Jurkat, Clone E6-1 (cell line): ENCODE data around the gene IHH.

Source experiments
- DNase-seq: peaks from one replicate; pipeline ENCODE4 v3.0.0-alpha.2; 2011; ENCODE audit warnings: low read depth, low spot score
- H3K4me3 ChIP-seq: 2 replicates; pipeline ENCODE4 v1.5.1; 2011; ENCODE audit warnings: mild to moderate bottlenecking, low read length, control low read depth, moderate library complexity

The IHH gene

GRCh38 chr2:219078951-219079350 is 18.2 kb upstream of the IHH start:
- no peak for DNase-seq
- H3K4me3 ChIP-seq = no peak overlapping the region

DNA sequence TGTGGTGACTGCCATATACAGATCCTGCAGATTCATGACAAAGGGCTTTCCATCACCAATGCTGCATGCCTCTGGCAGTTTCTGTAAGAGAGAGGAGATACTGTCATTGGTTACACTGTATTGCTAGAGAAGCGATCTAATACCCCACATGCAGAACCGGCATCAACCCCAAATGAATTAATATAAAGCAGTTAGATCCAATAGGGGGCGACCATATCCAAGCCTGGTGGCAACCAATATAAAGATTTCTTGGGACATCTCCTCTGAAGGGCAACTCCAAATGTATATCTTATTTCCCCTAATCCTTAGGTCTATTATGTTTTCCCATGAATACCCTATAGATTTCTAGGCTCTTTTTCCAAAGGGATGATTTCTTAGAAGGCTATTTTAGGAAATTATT is 17.4 kb upstream of the IHH start:
- H3K4me3 ChIP-seq = no peak overlapping the region
- no peak for DNase-seq

GRCh38 chr2:219076253-219076652 is 15.5 kb upstream of the IHH start:
- no peak for DNase-seq
- H3K4me3 ChIP-seq = no peak overlapping the region

DNA sequence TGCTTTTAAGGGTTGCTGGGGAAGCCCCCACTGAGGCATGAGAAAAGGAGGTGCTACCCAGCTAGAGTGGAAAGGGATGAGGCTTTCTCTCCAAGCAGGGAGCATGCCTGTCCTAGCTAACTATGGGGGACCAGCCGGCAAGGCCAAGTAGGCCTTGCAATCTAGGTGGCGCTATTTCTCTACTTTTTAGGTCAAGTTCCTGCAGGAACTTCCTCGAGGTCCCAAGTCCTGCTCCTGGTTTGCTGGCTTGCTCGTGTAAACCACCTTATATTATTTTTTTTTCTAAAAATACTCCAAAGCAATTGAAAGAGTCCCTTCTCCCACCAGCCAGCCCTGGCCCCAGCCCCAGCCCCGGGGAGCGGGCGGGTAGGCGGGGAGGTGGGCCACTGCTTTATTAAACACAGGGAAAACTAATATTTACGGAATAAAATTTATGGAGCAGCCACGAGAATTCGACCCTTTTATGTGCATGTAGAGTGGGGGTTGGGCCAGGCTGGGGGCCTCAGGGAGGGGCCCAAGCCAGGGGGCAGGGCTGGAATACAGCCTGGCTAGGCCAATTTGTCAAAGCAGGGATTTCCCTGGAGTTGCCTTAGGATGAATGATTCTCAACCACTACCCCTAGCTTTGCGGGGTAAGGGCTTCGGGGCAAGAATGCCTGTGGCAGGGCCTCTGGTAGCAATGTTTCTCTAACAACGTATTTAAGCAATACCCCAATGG is 12.8 kb upstream of the IHH start:
- peak; percentile 33 for DNase-seq
- no peak overlapping the region for H3K4me3 ChIP-seq

DNA sequence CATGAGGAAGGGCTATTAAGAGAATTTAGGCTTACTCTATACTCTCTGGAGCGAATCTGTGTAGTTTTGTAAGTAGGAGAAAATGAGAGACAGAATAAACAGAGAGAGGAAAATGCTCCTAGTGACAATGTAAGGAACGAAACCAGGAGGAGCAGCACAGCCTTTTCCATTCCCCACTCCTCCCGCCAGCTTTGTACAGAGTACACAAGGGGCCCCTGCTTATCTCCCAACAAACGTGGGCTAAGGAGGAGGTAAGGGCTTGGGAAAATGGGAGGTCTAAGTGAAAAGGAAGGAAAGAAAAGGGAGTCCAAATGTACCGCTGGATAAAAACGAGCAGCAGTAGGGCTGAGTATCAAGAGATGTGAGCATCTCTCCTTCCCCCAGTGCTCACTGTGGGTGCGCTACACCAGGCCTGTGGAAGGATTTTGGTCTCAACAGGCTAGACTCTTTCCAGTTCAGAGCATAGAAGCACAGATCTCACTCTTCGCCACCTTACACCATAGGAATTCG is 12.1 kb upstream of the IHH start:
- H3K4me3 ChIP-seq = no peak overlapping the region
- DNase-seq = no peak

GRCh38 chr2:219071131-219071816 is 10.6 kb upstream of the IHH start:
- H3K4me3 ChIP-seq = no peak overlapping the region
- DNase-seq = no peak

GRCh38 chr2:219065484-219065883 is 4.8 kb upstream of the IHH start:
- no peak for DNase-seq
- H3K4me3 ChIP-seq = no peak overlapping the region

DNA sequence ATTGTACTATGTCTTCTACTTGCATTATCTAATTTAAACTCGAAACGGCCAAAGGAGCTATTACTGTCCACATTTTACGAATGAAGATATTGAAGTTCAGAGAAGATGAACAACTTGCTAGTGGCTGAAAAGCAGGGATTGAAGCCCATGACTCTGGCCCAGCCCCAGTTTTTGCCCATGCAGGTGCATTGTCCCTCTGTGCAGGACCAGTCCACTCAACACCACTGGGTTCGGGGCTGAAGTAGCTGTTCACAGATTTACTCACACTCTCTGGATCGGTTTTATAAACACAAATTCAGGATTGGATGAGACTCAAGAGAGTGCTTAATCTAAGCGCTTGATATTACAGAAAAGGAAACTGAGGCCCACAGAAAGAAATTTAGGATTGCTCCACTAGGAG is 1.4 kb upstream of the IHH start:
- no peak for DNase-seq
- H3K4me3 ChIP-seq = no peak overlapping the region

- DNase-seq = no peak
- H3K4me3 ChIP-seq = no peak overlapping the region
Observed at GRCh38 chr2:219059725-219060682, 717 bp downstream of the IHH start.

- no peak overlapping the region for H3K4me3 ChIP-seq
- no peak for DNase-seq
Observed at GRCh38 chr2:219059375-219059724, 1.4 kb downstream of the IHH start.

DNA sequence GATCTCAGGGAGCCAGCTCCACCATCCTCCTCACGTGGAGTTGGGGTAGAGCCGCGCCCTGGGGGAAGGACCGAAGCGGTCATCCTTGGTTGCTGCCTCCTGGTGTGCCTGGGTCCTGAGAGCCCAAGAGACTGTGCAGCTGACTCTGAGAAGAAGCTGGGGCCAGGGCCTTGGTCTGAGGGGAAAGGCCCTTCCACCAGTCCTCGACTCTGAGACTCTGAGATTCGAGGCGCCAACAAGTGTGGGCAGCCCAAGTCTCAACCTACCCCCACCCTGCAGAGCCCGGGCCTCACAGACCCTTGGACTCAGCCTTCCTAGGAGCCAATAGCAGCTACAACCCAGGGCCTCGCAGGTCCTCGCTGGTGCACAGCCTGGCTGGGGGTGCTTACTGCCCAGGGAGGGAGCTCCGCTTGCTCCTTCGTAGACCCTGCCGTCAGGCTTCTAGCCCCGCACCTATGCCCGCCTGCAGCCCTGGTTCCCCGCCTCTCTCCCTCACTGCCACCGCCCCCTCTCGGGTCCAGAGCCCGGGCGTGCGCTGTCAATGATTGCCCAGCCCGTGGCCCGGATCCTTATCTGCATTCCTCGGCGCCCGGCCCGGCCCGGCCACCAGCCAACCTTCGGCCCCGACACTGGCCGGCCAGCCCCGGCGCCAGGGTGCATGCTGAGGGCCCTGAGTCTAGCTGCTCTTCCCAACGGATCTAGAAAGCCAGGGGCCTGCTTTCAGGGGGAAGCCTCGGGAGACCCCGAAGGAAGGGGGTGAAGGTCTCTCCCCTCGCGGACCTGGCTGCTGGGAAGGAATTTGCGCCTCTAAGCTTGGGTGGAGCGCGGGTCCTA is 2.0 kb downstream of the IHH start:
- no peak for DNase-seq
- no peak overlapping the region for H3K4me3 ChIP-seq

DNA sequence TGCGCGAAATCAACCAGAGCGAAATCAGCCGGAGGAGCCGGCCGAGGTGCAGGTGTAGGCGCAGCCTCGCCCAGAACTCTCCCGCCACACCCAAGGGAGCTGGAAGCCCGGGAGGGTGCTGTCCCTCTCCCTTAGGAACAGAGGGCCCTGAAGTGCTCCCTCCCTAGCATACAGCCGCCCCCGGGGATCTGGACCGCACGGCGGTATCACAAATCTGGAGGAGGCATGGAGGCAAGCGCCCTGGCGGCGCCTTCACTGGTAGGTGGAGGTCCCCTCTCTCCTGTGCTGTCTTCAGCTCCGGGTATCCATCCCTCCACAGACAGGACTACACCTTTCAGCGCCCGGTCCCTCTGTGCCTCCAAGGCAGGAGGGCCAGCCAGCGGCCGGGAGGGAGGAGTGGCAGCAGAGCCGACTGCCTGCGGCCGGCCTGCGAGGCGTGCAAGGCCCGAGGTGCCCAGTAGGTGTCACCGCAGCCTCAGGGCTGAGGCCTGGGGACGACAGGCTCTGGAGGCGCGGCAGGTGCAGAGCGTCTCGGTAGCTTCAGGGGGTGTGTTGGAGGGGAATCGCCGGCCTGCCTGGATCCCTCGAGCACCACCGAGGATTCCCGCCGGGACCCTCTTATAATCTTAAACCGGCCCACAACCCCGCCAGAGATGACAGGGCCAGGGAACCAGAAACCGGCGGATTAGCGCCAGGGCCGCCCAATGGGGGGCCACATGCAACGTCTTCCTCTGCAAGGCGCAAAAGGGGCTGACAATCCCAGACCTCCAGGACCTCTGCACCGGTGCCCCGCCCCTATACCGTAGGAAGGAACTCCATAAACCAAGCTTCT is 2.8 kb downstream of the IHH start:
- no peak overlapping the region for H3K4me3 ChIP-seq
- DNase-seq = peak; percentile 35

DNA sequence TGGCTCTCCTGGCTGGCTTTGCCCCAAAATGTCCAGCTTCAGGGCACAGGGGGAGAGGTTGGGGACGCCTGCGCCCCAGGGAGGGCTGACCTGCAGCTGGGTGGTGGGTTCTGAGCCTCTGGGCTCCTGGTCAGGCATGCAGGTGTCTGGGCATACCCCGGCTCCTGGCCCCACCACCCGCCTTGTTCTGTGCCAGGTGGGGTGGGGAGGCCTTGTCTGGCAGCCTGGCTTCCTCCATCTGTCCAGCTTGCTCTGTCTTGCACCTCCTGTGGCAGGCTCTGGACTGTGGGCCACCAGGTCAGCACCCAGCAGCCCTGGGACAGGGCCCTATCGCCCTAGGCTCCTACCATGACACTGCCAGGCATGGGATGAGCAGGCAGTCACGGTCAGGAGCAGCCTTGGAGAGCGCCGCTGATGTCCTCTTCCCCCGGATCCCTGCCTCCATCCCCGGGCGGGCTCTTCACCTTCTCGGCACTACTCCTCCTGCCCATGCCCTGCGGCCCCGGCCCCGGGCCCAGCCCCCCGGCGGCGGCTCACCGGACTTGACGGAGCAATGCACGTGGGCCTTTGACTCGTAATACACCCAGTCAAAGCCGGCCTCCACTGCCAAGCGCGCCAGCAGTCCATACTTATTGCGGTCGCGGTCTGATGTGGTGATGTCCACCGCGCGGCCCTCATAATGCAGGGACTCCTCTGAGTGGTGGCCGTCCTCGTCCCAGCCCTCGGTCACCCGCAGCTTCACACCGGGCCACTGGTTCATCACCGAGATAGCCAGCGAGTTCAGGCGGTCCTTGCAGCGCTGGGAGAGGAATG is 3.6 kb downstream of the IHH start:
- DNase-seq = no peak
- no peak overlapping the region for H3K4me3 ChIP-seq

GRCh38 chr2:219056176-219056895 is 4.4 kb downstream of the IHH start:
- DNase-seq = no peak
- no peak overlapping the region for H3K4me3 ChIP-seq

DNA sequence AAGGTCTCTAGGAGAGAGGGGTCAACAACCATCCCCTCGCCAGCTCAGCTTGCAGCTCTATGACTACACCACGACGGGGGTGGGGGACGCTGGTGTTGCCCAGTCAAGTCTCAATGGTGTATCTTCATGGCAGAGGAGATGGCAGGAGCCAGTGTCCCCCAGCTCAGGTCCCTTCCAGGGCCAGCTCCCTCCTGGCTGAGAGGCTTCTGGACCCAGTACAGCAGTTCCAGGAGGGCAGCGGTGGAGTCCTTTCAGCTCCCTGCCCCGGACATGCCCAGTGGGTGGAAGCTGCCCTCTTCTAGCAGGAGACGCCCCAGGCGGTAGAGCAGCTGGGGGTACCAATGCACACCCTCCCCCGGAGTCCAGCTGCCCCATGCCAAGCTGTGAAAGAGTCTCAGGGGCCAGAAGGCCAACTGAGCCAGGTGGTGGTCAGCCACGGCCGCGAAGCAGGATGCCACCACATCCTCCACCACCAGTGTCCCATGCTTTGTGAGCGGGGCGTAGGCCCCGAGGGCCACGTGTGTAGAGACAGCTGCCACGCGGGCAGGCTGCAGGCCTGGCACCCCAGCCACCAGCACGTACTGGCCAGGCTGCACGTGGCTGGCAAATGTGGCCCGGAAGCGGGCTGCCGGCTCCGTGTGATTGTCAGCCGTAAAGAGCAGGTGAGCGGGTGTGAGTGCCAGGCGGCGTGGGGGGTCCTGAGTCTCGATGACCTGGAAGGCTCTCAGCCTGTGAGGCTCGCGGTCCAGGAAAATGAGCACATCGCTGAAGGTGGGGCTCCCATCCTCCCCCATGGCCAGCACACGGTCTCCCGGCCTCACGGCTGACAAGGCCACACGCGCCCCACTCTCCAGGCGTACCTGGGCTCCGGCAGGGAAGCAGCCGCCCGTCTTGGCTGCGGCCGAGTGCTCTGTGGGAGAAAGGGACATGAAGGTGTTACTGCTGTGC is 5.5 kb downstream of the IHH start:
- no peak for DNase-seq
- H3K4me3 ChIP-seq = no peak overlapping the region

DNA sequence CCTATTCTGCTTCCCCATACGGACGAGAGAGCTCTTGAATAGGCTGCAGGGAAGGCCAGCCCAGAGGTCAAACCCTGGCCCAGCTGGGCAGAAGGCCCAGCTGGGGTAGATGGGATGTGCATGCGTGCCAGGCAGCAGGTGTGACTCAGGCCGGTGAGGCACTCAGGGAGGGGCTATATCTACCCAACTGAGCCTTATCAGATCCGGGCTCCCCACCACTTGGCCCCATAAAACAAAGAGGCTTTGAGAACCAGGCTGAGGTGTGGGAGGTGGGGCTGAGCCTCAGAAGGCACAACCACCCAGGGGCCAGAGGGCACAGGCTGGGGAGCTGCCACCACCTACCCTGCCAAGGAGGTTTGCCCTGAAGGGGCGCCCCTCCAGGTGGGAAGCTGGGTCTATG is 11.4 kb downstream of the IHH start:
- no peak for DNase-seq
- H3K4me3 ChIP-seq = no peak overlapping the region
